HG02870 (cell line): Measurements from ENCODE around the gene SRGAP3.

Source experiments
- ATAC-seq: cut with Tn5 transposase; IDR thresholded peaks from one replicate; pipeline ENCODE4 v1.9.1; 2021; ENCODE audit warnings: mild to moderate bottlenecking, moderate library complexity; ENCODE audit not compliant: unreplicated experiment

SRGAP3 gene

GRCh38 chr3:8976540-8977182 lies 272.8 kb downstream of the SRGAP3 start:
- ATAC-seq = no peak

DNA sequence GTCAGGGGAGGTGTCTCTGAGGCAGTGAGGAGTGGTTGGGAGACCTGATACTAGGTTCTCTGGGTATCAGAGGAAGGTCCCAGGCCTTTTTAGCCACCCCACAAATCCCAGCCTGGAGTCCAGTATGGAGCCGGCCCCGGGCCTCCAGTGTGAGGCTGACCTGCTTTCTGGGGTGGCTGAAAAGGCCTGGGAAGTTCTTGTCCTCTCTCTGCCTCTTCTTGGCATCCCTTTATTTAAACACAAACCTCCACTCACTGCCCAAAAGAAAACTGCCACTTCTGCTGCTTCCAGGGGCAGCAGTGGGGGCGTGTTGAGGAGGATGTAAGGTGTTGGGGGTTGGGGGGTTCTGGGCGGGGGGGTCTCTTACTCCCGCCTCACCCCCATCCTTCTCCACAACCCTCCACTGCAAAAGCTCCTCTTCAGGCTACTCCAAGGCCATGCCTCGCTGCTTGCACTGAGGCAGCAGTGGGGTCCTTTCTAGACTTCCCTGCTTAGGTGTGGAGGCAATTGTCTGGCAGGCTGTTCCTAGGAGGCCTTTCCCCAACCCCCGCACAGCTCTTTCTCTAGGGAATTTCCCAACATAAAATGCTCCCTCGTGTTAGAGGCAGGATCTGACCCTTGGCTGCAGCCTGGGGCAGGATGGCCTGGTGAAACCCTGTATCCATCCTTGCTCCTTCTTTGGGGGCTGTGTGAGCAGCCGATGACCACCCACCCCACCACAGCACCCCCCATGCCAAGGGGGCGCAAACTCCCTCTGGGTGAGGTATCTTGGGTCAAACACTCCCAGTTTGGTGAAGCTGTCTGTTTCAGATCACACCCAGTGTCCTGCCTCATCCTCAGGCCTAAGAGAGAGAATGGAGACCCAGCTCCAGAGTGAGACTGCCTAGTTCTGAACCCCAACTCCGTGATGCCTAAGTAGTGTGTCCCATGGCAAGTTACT lies 274.1 kb downstream of the SRGAP3 start:
- no peak for ATAC-seq

DNA sequence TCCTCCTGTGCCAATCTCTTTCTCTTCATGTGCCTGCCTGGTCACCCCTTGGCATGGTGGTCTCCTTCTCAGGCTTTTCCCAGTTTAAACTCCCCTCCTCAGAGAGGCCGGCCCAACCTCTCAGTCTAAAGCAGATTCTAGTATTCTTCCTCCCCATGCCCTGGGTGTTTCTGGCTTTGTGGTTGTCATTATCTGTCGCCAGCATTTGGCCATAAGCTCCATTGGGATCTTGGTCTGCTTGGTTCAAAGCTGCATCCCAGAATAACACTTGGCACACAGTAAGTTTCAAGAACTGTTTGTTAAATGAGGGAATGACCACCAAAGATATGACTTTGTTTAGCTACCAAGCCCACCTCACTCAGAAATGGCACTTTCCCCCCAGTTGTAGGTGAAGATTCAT lies 275.0 kb downstream of the SRGAP3 start:
- ATAC-seq = no peak

GRCh38 chr3:8972639-8973038 lies 276.8 kb downstream of the SRGAP3 start:
- ATAC-seq = peak; percentile 61

GRCh38 chr3:8970971-8971589 lies 278.4 kb downstream of the SRGAP3 start:
- ATAC-seq = peak; percentile 45

DNA sequence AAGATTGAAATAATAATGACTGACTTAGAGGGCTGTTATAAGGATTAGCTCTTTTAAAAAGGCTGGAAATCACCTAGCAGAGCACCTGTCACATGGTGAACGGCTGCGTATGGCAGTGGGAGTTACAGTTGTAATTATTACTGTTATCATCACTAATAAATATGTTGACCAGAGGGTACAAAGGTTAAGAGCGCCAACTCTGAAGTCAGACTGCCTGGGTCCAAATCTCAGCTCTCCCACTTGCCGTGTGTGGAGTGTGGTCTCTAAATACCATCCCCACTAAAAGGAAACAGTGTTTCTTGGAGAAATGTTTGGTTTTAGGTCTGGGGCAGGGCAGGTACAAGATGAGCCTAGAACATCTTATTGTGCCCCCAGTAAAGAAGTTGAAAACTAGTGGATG lies 280.2 kb downstream of the SRGAP3 start:
- ATAC-seq = no peak

GRCh38 chr3:8968375-8968882 lies 281.0 kb downstream of the SRGAP3 start:
- ATAC-seq = no peak

- no peak for ATAC-seq
Measured at GRCh38 chr3:8967553-8967952, 281.9 kb downstream of the SRGAP3 start.

DNA sequence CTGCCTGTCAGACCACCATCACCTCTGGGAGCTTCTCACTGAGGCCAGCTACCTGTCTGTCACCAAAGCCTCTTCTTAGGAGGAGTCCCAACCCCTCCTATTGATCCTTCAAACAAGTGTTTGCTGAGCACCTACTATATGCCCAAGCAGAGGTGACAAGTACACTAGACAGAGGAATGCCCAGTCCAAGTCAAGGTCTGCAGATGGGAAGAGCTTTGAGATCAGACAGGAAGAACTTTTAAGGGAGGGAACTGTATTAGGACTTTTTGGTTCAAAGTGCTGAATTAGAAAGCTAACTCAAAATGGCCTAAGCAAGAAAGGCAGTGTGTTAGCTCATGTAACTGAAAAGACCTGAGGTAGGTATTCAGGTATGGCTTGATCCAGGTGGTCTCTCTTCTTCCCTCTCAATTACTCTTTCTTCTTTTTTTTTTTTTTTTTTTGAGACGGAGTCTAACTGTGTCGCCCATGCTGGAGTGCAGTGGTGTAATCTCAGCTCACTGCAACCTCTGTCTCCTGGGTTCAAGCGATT lies 282.6 kb downstream of the SRGAP3 start:
- no peak for ATAC-seq

- no peak for ATAC-seq
Measured at GRCh38 chr3:8966150-8966819, 283.2 kb downstream of the SRGAP3 start.

- no peak for ATAC-seq
Measured at GRCh38 chr3:8964436-8965370, 284.7 kb downstream of the SRGAP3 start.

DNA sequence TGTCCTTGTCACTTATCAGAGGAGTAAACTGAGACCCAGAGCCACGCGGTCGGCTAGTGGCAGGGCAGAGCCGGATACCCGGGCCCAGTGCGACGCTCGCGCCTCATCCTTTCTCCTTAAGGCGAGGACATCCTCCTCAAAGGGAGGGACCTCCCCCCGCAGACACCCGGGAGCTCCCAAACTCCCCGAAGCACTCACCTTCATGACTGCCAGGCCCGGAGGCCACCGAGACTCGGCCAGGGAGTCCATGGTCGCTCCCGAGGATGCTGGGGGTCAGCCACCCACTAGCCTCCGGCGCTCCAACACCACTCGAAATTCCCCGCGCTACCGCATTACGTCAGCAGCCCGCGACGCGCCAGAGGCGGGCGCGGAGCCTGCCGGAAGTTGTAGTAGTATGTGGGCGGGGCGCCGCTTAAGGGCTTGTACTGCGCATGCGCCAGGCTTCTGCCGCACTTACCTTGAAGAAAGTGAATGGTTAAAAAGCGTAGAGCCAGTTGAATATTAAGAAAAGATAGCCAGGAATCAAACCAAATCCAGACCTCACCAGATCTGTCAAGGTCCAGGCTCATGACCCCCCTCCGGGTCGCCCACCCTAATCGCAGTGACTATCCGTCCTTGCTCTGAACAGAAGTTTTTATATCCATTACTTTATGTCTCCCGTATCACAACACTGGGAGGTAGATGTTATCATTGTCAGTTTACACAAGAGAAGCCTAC lies 286.2 kb downstream of the SRGAP3 start, which contains the start of gene RAD18:
RAD18 (minus strand) TSS at position 336 of the 717 bp plus-strand sequence; CDS start at position 249, 87 bp downstream.
- ATAC-seq = peak; percentile 72

DNA sequence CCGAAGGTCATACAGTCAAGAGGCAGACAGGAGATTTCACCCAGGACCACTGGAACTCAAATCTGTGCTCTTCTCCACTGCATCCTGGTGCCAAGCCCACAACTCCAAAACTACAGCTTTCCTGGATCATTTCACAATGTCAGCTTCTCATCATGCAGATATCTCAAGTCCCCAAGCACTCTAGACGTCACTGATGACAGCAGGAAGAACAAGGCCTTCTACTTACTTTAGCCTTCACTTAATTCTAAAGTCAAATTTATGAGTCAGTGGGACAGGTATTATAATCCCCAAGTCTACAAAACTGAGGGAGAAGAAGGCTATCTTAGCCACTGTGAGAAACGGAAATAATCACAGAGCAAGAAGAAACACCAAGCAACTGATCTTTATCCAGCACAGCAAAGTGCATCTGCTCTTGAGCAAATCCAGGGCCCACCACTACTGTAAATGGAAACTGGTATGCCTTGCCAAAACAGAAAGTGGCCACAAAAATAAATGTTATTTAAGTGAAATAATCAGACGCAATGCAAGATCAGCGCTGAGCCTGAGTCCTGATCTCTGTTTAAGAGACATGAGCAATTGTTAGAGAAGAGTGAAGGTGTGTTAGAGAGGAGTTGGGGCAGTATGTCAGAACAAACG lies 287.1 kb downstream of the SRGAP3 start:
- no peak for ATAC-seq

DNA sequence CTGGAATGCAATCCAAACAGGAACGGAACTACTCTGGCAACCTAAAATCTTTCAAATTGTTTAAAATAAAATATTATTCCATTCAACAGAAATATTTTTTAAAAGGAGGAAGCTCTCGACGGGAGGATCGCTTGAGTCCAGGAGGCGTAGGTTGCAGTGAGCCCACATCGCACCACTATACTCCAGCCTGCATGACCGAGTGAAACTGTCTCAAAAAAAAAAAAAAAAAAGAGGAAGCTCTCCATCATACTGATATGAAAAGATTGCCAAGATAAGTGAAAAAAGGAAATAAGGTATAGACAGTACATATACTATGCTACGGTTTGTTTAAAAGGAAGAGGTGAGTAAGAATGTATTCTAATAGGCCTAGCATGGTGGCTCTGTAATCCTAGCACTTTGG lies 289.8 kb downstream of the SRGAP3 start:
- no peak for ATAC-seq

DNA sequence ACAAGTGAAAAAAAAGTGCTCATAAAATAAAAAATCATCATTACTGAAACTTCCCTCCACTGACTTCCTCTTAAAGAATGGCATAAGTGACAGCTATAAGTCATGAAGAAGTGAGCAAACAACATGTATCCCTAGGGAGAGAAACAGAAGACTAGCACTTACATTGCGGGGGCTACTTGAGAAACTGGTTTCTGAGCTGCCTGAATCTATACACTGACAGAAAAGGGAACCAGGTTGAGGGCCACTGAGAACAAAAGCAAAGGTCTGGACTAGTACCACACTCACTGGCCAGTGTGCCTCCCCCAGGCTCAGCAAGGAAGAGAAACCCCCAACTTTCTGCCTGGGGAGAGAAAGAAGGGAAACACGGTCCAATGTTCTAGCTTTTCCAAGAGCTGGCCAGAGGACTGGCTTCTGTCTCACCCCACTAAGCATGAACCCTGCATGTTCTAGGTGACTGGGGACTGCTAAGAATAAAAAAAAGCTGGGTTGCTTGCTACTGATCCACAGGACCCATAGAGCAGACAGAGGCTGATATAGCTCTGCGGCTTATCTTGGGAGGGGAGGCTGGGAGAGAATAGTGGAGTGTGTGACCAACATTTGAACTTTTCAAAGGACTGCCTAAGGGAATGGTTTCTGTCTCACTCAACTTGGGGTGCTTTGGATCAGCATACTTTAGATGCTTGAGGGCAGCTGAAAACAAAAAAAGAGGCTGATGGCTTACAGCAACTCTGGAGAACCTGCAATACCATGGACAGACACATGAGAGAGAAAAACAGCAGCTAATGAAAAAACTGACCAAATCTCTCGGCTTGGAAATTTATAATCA lies 294.3 kb downstream of the SRGAP3 start:
- peak; percentile 81 for ATAC-seq

- ATAC-seq = no peak
Measured at GRCh38 chr3:8953313-8953712, 296.1 kb downstream of the SRGAP3 start.

- no peak for ATAC-seq
Measured at GRCh38 chr3:8952130-8952529, 297.3 kb downstream of the SRGAP3 start.
